Spleen (tissue), 7 donors: ENCODE results near the gene GAS7.

ENCODE experiments used
- POLR2A ChIP-seq, 3 donors: fragments of 450-650 bp; IDR thresholded peaks; one replicate each; pipeline ENCODE4 v1.5.1; 2017; ENCODE audit warnings: antibody characterized with exemption in 3 of 3, mild to moderate bottlenecking in 1 of 3
- TF ChIP-seq, protein P1 (sequence below), 11 experiments: fragments of 200-600 bp in 7 of 11; fragments of 450-650 bp in 4 of 11; sonication (generic) in 4 of 11; IDR thresholded peaks in 8 of 11; conservative IDR thresholded peaks in 3 of 11; 1 replicate in 7 of 11; 2 replicates in 4 of 11; pipeline versions ENCODE4 v1.4.0 to v1.8.0; 2016 to 2021; ENCODE audit warnings: antibody characterized with exemption in 11 of 11, inconsistent platforms in 4 of 11, mild to moderate bottlenecking in 1 of 11
- donor health status: DM: no; HTN: no; CAD: no; lungs with moderate emphysema.
- donor health status: DM: no; HTN: no; CAD: no.
- donor health status: DM: no; HTN: no; CAD: no.

DNA sequence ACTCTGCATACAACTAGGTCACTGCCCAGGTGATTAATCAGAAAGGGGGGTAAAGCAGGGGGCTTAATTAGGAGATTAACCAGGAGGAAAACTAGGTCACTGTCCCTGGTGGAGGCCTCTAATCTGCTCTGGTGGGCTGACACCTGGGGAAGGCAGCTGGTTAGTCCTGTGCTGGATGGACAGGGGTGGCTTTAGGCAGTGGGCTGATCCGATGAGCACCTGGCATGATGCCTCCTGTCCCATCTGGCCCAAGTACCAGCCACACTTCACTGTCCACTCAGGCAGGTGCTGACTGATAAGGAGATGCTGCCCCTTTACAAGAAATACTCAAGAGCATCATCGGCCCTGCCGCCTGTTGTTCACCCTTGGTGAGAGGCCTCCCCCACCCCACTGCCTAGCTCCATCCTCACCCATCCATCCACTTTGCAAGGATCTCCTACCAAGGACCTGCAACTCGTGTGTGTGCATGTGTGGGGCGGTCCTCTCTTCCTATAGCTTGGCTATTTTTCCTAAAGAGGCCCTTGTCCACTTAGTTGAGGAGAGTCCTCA, 279.5 kb downstream of the GAS7 start:
- TF ChIP-seq POLR2A (IDR thresholded peaks at IDR 0.05) = no peak
- TF ChIP-seq, protein P1, sequence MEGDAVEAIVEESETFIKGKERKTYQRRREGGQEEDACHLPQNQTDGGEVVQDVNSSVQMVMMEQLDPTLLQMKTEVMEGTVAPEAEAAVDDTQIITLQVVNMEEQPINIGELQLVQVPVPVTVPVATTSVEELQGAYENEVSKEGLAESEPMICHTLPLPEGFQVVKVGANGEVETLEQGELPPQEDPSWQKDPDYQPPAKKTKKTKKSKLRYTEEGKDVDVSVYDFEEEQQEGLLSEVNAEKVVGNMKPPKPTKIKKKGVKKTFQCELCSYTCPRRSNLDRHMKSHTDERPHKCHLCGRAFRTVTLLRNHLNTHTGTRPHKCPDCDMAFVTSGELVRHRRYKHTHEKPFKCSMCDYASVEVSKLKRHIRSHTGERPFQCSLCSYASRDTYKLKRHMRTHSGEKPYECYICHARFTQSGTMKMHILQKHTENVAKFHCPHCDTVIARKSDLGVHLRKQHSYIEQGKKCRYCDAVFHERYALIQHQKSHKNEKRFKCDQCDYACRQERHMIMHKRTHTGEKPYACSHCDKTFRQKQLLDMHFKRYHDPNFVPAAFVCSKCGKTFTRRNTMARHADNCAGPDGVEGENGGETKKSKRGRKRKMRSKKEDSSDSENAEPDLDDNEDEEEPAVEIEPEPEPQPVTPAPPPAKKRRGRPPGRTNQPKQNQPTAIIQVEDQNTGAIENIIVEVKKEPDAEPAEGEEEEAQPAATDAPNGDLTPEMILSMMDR (IDR thresholded peaks at IDR 0.05 in 8 of 11, conservative IDR thresholded peaks at IDR 0.05 in 3 of 11) = no peak
